SIG-M5 treated with dmso at 0.1 percent for 504 hours (cell line): Measurements from ENCODE around the gene SGF29.
"Not testable (repeated sequence)": the region's sequence is repeated elsewhere in the genome, so short reads cannot be mapped to it uniquely, and the experiment has no call there.

Experiments
- DNase-seq: peaks from one replicate; lab custom pipeline; 2025; ENCODE audit not compliant: unreplicated experiment; lab: John Stamatoyannopoulos, UW

The SGF29 gene

DNA sequence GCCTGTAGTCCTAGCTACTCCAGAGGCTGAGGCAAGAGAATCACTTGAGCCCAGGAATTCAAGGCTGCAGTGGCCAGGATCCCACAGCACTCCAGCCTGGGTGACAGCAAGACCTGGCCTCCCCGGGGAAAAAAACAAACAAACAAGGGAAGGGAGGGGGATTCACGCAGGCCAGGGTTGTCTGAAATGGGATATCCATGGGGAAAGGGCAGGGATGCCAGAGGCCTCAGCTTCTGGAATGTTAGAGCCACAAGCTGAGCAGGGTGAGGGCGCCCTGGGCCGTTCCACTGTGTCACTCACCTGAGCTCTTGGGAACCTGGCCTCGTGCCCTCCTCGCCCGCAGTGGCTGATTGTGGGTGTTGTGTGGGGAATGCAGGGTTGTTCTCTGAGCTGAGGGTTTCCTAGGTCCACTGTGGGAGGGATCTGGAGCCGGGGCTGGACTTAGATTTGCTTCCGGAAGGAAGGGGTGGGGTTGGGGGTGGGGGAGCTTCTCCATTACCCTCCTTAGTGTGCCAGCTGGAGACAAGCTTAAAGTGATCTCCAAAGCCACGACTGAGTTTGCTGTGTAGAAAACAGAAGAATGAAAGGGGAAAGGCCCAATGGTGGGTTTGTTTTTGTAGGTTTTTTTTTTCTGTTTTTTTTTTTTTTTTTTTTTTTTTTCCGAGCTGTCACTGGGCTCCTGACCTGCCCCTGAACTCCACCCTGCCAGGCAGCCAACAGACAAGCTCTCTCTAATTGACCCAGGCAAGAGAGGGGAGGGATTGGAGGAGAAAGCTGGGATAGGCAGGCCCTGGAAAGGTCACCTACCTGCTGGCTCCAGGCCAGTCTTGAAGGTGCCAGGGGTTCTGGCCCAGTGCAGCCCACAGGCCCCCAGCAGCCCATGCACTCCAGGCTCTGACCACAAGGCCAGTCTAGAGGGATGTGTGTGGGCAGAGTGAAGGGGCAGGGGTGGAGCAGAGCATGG is 56.2 kb downstream of the SGF29 start, which contains the start of gene SULT1A1:
Gene SULT1A1, minus strand, starts transcription at position 414 of the 964 bp plus-strand sequence. CDS start 1,189 bp downstream, outside the sequence.
- no peak for DNase-seq

DNA sequence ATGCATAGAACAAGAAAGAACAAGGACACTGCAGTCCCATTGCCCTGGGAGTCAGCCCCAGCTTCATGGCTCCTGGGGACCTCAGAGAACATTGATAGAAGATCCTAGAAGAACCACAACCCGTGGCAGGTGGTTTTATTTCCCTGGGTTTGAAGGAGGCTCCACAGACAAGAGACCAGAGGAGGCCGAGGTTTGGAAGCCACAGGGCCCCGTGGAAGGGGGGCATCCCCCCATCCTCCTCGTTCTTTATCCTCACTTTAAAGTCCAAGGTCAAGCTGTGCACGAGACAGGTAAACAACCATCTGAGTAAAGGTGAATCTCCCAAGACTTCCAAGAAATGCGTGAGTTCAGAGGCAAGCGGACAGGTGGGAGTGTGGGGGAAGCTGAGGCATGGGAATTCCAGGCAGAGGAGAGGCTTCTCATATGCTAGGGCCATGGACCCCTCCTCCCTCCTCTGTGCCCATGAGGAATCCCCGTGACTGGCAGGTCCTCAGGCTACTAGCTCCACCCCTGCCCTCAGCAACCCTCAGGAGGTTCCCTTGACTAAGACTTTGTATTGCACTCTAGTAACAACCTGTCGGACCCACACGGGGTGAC is 57.0 kb downstream of the SGF29 start:
- no peak for DNase-seq

DNA sequence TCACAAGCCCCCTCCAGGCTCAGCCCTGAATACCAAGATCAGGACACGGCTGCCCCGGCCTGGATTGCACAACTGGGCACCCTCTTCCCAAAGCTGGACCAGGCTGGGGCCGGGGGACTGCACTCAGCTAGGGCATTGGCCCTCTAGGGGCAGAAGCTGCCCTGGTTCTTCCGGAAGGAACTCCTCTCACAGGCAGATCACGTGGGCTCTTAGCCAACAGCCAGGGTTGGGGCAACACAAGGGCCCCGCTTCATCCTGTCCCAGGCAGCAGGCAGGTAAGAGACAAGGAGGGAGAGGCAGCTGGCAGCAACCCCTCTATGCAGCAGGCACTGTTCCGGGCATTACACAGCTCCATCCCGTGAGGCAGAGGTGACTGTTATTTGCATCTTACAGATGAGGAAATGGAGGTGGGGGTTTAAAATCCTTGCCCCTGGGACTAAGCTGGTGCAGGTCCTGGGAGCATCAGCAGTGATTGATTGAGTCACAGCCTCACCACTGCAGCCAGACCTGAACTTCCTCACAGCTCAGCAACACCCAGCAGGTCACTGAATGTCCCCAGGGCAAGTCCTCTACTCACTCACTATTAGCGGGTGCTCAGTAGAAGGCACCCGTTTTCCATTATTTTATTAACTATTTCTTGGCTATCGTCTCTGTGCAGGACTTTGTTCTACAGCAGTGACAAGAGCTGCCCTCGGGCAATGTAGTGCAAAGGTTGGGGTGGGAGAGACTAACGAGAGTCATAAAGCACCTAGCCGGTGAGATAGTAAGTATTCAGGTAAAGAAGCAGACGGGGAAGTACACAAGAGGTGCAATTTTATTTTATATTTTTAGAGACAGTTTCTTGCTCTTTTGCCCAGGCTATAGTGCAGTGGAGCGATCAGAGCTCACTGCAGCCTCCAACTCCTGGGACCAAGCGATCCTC is 58.9 kb downstream of the SGF29 start:
- DNase-seq: not testable (repeated sequence)

DNA sequence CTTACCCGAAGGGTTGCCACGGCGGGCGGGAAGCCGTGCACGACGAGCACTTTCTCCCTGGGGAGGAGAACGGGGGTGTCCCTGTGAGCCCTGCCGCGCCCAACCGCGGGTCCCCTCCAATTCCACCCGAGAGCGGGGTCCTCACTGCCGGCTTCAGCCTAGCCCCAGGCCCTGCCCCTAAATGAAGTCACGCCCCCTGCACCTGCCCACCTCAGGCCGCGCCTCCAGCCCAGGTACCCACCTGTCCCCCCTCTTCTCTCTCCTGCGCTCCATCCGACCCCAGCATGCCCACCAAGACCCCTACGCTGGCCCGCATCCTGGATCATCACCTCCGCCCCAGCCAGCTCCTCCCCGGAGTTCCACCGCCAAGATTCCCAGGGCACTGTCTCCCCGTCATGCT is 60.2 kb downstream of the SGF29 start:
- DNase-seq: not testable (repeated sequence)

DNA sequence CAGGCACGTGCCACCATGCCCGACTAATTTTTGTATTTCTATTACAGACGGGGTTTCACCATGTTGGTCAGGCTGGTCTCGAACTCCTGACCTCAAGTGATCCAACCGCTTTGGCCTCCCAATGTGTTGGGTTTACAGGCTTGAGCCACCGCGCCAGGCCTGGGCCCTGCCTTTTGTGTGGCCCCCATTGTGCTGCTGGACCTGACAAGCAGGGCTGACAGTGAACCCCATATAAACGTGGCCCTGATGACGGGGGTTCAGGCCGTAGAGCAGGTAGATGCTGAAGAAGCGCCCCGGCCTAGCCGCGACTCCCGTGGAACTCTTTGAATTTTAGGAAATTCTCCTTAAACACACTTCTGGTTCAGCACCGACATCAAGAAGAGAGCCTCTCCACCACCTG is 60.8 kb downstream of the SGF29 start:
- not testable (repeated sequence) for DNase-seq

DNA sequence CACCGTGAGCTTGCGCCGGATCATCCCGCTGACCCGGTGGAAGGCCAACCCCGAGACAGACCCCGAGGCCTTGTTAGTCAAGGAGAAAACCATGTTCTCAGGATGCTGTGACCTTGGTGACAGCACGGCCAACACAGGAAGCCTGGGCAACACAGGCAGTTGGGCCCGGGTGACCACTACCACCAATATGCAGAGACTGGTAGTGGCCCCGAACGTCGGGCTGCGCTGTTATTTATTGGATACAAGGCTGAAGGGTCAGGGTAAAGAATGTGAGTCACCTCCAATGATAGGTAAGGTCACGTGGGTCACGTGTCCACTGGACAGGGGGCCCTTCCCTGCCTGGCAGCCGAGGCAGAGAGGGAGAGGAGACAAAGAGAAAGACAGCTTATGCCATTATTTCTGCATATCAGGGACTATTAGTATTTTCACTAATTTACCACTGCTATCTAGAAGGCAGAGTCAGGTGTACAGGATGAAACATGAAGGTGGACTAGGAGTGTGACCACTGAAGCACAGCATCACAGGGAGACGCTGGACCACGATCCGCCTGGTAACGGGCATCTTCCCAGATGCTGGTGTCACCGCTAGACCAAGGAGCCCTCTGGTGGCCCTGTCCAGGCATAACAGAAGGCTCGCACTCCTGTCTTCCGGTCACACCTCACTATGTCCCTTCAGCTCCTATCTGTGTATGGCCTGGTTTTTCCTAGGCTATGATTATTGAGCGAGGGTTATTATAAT is 61.9 kb downstream of the SGF29 start:
- not testable (repeated sequence) for DNase-seq

DNA sequence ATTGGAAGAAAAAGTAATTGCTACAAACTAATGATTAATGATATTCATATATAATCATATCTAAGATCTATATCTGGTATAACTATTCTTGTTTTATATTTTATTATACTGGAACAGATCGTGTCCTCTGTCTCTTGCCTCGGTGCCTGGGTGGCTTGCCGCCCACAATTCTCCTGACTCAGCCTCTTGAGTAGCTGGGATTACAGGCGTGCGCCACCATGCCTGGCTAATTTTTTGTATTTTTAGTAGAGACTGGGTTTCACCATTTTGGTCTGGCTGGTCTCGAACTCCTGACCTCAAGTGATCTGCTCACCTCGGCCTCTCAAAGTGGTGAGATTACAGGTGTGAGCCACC is 62.5 kb downstream of the SGF29 start:
- not testable (repeated sequence) for DNase-seq

DNA sequence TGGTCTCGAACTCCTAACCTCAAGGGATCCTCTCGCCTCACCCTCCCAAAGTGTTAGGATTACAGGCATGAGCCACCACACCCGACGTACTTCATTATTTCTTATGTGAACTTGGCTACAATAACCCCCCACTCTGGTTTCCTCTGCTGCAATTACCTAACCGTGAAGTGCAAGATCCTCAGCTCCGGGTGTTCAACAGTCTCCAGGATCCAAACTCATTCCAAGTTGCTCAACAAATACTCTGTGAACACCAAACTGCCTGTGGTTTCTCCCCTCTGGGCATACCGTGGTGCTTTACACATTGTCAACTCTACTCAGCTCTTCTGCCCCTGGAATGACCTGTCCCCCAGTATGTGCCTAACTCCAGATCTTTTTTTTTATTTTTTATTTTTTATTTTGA is 62.9 kb downstream of the SGF29 start:
- peak; percentile 33 for DNase-seq

DNA sequence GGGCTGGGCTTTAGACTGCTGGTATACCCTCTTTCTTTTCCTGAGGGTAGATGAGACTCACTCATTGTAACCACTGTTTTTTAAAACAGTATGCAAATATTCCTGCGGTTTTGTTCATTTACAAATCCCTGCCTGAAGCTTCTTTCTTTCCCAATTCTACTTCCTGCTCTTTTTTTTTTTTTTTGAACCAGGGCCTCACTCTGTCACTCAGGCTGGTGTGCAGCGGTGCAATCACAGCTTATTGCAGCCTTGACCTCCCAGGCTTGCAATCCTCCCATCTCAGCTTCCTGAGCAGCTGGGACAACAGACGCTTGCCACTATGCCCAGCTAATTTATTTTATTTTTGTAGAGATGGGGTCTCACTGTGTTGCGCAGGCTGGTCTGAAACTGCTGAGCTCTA is 64.2 kb downstream of the SGF29 start:
- DNase-seq: peak; percentile 40

DNA sequence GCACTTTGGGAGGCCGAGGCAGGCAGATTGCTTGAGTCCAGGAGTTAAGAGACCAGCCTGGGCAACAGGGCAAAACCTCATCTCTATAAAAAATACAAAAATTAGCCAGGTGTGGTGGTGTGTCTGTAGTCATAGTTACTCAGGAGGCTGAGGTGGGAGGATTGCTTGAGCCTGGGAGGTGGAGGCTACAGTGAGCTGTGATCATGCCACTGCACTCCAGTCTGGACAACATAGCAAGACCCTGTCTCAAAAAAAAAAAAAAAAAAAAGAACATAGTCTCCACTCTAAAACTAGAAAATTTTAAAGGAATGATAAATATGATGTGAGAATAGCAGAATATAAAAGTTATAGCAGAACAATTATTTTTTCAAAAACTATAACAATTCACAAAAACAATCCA is 66.6 kb downstream of the SGF29 start:
- not testable (repeated sequence) for DNase-seq

DNA sequence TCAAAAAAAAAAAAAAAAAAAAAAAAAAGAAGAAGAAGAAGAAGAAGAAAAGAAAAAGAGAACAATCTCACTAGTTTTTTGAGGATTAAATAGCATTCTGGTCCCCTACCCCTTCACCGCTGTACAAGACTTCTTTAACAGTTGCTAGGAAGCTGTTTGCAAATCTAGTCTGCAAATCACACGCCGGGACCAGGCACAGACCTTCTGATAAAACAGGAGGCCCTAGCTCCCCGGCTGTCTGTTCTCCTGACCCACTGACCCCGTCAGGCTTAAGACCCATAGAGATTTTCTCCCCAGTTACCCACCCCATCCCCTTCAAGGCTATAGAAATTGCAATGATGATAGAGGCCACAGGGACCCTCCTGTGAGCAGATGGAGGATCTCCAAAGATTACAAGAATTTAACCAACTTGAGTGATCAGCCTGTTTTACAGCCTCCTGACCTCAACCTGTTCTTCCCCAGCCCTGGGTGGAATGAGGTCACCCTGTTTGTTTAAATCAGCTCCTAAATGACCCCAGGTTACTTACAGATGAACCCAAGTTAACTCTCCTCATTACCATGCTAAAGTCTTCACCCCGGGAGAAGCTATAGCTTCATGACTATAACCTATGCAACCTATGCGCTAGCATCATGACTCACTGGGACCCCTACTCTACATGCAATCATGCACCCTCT is 67.9 kb downstream of the SGF29 start:
- DNase-seq: no peak

DNA sequence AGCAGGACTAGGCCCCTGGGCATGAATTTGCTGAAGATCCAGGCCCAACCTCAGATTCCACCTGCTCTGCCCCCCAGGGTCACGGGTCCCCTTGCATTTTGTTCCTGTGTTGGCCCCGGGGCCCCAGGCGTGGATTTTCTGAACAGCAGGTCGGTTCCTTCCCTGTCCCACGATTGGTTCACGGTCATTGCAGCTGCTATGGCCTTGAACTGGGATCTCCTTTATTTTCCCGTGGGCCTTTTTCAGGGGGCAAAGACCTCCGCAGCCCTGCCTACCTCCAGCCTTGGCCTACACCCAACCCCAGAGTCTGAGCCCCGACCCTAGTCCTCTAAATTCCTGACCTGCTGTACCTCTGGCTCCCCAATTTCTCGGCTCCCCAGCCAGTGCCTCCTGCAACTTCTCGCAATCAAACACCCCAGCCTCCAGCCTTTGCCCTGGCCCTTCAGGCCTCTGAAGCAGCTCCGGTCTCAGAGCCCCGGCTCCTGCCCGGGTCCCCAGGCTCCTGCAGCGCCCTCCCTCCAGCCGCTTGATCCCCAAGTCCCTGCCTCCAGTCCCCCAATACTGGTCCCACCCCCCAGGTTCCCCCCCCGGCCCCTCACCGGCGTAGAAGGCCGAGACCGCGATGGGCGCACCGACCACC is 68.9 kb downstream of the SGF29 start:
- not testable (repeated sequence) for DNase-seq

DNA sequence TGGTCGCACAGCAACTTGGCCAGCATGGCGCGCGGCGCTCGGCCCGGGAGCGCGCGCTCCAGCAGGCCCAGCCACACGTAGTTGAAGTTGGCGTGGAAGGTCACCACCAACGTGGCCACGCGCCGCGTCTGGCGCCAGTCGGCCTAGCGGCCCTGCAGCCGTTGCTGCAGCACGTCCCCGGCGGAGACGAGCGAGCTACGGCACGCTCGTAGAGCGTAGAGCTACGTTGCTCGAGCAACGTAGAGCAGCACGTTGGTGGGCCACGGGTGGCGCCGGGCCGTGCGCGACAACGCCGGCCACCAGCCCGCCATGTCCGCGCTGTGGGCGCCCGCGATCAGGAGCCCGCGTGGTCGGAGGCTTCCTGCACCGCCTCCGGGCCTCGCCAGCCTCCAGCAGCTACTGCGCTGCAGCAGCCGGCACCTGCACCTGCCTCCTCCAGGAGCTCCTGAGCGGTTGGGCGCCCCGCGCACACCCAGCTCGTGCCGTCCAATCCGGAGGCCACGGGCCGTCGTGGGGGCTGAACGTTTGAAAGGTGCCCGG is 69.5 kb downstream of the SGF29 start:
- peak; percentile 23 for DNase-seq

DNA sequence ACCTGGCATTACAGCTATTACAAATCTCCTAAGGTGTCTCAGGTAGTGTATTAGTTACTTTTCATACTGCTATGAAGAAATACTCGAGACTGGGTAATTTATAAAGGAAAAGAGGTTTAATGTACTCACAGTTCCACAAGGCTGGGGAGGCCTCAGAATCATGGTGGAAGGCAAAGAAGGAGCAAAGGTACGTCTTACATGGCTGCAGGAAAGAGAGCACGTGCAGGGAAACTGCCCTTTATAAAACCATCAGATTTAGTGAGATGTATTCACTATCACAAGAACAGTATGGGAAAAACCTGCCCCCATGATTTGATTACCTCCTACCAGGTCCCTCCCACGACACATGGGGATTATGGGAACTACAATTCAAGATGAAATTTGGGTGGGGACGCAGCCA is 77.2 kb downstream of the SGF29 start:
- not testable (repeated sequence) for DNase-seq

DNA sequence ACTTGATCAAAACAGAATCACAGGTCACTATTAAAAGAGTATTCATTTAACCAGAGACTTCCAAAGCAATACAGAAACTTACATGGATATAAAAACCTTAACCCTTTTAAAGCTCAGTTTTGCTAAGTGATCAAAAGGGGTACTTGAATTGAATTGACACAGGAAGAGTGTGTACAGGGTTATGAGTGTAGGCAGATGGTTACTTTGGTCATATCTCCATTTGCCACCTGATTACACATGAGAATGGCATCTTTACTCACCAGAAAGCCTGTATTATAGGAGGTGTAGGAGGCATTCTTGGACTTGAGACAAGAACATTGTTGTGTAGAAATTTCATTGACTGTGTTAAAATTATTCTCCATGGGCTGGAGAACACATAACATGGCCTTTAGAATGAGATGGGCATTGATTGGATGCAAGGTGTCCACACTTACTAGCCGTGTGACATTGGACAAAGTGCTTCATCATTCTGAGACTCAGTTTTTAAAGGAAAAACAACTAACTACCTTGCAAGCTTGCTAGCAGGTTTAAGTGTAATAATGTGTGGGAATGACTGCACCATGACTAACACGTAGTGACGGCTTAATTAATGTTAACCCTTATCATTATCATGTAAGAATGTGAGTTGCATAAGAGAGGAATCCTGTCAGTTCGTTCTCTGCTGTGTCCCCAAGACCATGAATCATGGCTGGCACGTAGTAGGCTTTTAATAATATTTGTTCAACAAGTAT is 82.5 kb downstream of the SGF29 start:
- DNase-seq: not testable (repeated sequence)

DNA sequence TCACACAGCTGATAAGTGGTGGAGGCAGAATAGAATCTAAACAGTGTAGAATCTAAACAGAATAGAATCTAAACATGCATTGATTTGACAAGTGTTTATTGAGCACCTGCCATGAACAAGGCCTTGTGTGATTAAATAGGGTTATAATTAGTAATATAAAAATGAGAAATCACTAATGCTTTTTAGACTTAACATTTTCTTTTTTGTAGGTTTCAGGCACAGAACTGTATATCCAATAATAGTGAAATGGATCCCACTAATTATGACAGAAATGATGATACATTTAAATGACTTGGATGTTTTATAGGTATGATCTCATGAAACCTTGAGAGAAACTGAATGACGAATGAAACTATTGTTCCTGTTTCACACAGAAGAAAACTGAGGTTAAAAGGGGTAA is 84.0 kb downstream of the SGF29 start, which contains the start of gene NPIPB8:
Gene NPIPB8, plus strand, starts transcription at position 301 of the 400 bp plus-strand sequence. CDS start 296 bp downstream, outside the sequence.
- DNase-seq: not testable (repeated sequence)

DNA sequence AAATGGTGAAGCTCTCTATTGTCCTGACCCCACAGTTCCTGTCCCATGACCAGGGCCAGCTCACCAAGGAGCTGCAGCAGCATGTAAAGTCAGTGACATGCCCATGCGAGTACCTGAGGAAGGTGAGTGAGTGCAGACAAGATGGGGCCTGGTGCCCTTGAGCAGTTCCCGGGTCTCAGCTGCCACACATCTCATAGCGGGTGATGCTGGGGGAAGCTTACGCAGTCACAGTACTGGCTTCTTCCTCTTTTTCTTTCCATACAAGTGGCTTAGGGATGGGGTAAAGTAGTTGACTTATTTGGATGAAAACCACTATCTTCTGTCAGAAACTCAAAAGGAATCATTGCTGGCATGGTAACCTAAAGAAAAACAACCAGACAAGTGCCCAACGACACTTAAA is 84.6 kb downstream of the SGF29 start:
- DNase-seq: not testable (repeated sequence)

DNA sequence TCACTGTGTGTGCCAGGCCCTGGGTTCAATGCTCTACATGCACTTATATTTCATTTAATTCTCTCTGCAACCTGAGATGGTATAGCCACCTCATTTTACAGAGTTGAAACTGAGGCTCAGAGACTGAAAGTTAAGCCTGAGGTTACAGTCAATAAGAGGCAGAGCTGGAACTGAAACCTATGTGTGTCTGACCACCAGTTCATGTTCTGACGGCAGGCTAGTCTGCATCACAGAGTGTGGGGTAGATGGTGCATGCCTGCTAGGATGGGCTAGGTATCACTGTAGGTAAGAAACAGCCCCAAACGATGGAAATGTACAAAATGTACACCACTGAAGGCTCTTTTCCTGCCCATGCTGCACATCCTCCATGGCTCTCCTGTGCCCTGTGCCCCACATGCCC is 86.2 kb downstream of the SGF29 start:
- DNase-seq: not testable (repeated sequence)
